GM11168 (cell line): ENCODE measurements around the gene NUBPL.

Experiments
- in situ Hi-C: fragments of 300-500 bp; cut with MboI; formaldehyde crosslinking; loops from one replicate; pipeline ENCODE4 v1.12.0; 2022; ENCODE audit warnings: low sequenced_read_pairs; ENCODE audit not compliant: unreplicated experiment

Gene NUBPL

GRCh38 chr14:31895206-31895605 is 334.0 kb downstream of the NUBPL start:
- in situ Hi-C loops: no loop called here

DNA sequence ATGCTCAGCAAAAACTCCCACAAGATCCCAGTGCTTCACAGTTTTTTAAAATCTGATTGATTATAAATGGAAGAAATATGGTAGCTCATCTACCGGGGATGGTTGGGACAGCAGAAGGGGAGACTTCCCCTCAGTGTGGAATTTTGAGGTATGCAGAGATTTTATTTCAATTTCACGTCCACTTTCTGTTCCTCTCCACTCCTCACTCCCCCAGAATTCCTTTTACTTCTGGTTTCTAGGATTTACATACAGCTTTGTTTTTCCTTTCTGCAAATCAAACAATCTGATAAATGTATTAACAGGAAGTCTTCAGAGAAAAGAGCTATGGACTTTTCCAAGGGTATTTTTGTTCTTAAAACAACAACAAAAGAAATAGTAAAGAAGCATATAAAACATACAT is 334.4 kb downstream of the NUBPL start:
- in situ Hi-C loops: no loop called here

GRCh38 chr14:31897581-31898186 is 336.5 kb downstream of the NUBPL start:
- in situ Hi-C loops: no loop called here

DNA sequence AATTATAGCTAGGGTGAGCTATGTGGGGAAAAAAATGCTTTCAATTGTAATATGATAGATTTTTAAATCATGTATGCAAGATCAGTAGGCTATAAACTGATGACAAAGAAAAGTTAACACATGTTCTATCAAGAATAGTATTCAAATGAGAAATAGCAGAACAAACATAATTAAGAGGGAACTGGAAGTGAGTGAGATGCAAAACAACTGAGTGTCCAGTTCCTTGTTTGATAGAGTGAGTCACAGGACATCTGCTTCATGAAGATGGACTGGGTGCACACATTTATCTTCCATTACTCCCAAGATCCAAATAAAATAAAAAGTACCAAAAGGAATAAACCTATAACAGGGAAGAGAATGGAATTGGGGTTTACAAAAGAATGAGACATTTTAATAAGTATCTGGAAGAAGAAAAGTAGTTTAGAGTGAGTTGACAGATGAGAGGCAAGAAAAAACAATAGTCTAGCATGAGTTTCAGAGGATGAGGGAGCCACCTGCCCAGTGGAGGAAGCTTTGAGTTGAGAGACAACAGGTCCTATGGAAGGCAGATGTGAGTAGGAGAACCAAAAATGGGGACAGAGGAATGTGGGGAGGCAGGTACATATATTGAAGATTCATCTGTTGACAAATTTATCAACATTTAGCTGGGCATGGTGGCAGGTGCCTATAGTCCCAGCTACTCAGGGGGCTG is 337.8 kb downstream of the NUBPL start:
- in situ Hi-C loops: no loop called here

- in situ Hi-C loops: no loop called here
Measured at GRCh38 chr14:31902002-31902401, 340.8 kb downstream of the NUBPL start.

GRCh38 chr14:31902945-31903646 is 341.9 kb downstream of the NUBPL start:
- in situ Hi-C loops: no loop called here

DNA sequence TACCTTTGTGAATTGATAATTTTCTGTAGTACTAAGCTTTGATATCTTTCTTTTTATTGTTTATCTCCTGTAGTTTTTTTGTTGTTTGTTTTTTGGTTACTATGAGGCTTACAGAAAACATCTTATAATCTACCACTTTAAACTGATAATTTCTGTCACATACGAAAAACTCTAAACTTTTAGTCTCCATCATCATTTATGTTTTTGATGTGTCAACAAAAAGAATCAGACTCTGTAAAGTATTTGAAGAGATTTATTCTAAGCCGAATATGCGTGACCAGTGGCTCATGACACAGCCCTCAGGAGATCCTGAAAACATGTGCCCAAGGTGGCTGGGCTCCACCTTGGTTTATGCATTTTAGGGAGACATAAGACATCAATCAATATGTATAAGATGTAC is 348.8 kb downstream of the NUBPL start:
- in situ Hi-C loops: no loop called here
